ENCODE measurements around the gene VAT1L.

DNA sequence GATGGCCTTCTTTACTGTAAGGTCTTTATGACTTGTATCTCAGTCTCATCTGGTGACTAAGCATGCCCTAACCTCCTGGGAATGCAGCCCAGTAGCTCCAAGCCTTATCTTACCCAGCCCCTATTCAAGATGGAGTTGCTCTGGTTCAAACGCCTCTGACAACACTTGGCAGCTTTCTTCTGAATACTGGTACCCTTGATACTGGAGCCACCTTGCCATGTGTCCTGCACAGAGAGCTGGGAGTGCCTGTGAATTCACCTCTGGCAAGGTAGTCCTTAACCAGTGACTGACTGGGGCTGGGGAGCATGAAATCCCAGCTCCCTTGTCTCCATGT lies 48.8 kb upstream of the VAT1L start:
- TF ChIP-seq, protein P1, sequence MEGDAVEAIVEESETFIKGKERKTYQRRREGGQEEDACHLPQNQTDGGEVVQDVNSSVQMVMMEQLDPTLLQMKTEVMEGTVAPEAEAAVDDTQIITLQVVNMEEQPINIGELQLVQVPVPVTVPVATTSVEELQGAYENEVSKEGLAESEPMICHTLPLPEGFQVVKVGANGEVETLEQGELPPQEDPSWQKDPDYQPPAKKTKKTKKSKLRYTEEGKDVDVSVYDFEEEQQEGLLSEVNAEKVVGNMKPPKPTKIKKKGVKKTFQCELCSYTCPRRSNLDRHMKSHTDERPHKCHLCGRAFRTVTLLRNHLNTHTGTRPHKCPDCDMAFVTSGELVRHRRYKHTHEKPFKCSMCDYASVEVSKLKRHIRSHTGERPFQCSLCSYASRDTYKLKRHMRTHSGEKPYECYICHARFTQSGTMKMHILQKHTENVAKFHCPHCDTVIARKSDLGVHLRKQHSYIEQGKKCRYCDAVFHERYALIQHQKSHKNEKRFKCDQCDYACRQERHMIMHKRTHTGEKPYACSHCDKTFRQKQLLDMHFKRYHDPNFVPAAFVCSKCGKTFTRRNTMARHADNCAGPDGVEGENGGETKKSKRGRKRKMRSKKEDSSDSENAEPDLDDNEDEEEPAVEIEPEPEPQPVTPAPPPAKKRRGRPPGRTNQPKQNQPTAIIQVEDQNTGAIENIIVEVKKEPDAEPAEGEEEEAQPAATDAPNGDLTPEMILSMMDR (IDR thresholded peaks at IDR 0.05) = no peak
- TF ChIP-seq POLR2A (IDR thresholded peaks at IDR 0.05) = no peak

Data from testis (tissue), 2 donors.